Measurements from ENCODE around the gene TIPRL. TPM values are rescaled to one million over a fixed set of nuclear protein-coding genes. Genes with fewer than 3 reads are reported as not detected.
"Not testable (repeated sequence)": the region's sequence is repeated elsewhere in the genome, so short reads cannot be mapped to it uniquely, and the experiment has no call there.

Gene TIPRL
- total and polyA plus RNA-seq, 2 donors: 29.5 to 39.3 TPM

DNA sequence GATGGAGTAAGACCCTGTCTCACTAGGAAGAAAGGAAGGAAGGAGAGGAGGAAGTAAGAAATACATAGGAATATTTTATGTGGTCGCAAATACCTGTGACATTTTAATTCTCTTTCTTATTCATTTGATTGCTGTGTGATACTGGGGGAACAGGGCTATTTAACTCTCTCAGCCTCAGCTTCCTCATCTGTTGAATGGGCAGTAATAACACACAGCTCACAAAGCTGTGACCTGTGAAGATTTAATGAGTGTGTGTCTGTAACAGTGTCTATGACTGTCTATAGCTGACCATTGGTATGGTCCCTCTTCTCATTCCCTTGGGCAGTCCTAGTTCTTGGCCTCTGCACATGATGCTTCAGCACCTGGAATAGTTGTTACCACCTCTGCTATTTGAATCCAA lies 28.5 kb upstream of the TIPRL start:
- no peak overlapping the region for H3K4me3 ChIP-seq (ENCODE audit: low read length in 2 of 2)
- DNase-seq (ENCODE audit: low read depth in 6 of 9, low spot score in 9 of 9): no peak
- WGBS: 97% methylated on average over 1 of the region's 1 CpG
- no peaks in the 10 kb centered on the region for H3K27me3 ChIP-seq (ENCODE audit: control insufficient read depth in 2 of 2, insufficient read depth in 1 of 2, low read length in 1 of 2)
- no peaks in the 10 kb centered on the region for H3K36me3 ChIP-seq (ENCODE audit: control insufficient read depth in 2 of 2, insufficient read depth in 2 of 2, low read length in 1 of 2)
- no peaks in the 10 kb centered on the region for H3K9me3 ChIP-seq (ENCODE audit: control insufficient read depth in 2 of 2, insufficient read depth in 1 of 2, low read length in 1 of 2)
- H3K27ac ChIP-seq (ENCODE audit: low read depth in 1 of 2, low read length in 1 of 2): no peak overlapping the region
- H3K4me1 ChIP-seq (ENCODE audit: control insufficient read depth in 2 of 2, insufficient read depth in 2 of 2, low read length in 2 of 2): no peaks in the 10 kb centered on the region

DNA sequence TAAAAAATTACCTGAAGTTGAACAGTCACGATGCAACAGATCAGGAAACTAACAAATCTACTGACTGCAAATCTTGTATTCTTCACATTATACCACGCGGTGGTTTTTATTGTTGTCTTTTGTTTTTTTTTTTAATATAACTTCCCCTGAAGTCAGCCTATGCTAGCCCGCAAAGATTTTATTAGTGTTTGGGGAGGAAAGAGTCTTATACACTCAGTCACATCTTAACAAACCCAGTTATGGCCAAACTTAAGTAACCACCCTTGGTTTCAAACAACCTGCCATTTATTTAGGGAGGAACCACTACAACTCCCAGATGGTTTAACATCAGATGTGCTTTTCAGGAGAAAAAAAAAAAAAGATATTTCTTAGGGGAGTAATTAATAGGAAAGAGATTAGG lies 26.8 kb upstream of the TIPRL start:
- DNase-seq (ENCODE audit: low read depth in 6 of 9, low spot score in 9 of 9): no peak
- Histone ChIP-seq H3K9me3 (ENCODE audit: control insufficient read depth in 2 of 2, insufficient read depth in 1 of 2, low read length in 1 of 2) (no peaks in the 10 kb centered on the region), H3K36me3 (ENCODE audit: control insufficient read depth in 2 of 2, insufficient read depth in 2 of 2, low read length in 1 of 2) (no peaks in the 10 kb centered on the region), H3K4me3 (ENCODE audit: low read length in 2 of 2) (no peak overlapping the region), H3K27me3 (ENCODE audit: control insufficient read depth in 2 of 2, insufficient read depth in 1 of 2, low read length in 1 of 2) (no peaks in the 10 kb centered on the region), H3K27ac (ENCODE audit: low read depth in 1 of 2, low read length in 1 of 2) (no peak overlapping the region), H3K4me1 (ENCODE audit: control insufficient read depth in 2 of 2, insufficient read depth in 2 of 2, low read length in 2 of 2) (no peaks in the 10 kb centered on the region)
- WGBS: 97% methylated on average over 4 of the region's 4 CpGs

- not testable (repeated sequence) for H3K27me3 ChIP-seq (ENCODE audit: control insufficient read depth in 2 of 2, insufficient read depth in 1 of 2, low read length in 1 of 2); H3K4me3 ChIP-seq (ENCODE audit: low read length in 2 of 2); H3K9me3 ChIP-seq (ENCODE audit: control insufficient read depth in 2 of 2, insufficient read depth in 1 of 2, low read length in 1 of 2); H3K4me1 ChIP-seq (ENCODE audit: control insufficient read depth in 2 of 2, insufficient read depth in 2 of 2, low read length in 2 of 2); H3K36me3 ChIP-seq (ENCODE audit: control insufficient read depth in 2 of 2, insufficient read depth in 2 of 2, low read length in 1 of 2); H3K27ac ChIP-seq (ENCODE audit: low read depth in 1 of 2, low read length in 1 of 2); DNase-seq (ENCODE audit: low read depth in 6 of 9, low spot score in 9 of 9)
- 59% methylated on average over 4 of the region's 4 CpGs for WGBS
Observed at GRCh38 chr1:168154707-168155106, 24.1 kb upstream of the TIPRL start.

- Histone ChIP-seq H3K36me3 (ENCODE audit: control insufficient read depth in 2 of 2, insufficient read depth in 2 of 2, low read length in 1 of 2) (no peaks in the 10 kb centered on the region), H3K4me3 (ENCODE audit: low read length in 2 of 2) (no peak overlapping the region), H3K9me3 (ENCODE audit: control insufficient read depth in 2 of 2, insufficient read depth in 1 of 2, low read length in 1 of 2) (no peaks in the 10 kb centered on the region), H3K27me3 (ENCODE audit: control insufficient read depth in 2 of 2, insufficient read depth in 1 of 2, low read length in 1 of 2) (no peaks in the 10 kb centered on the region), H3K27ac (ENCODE audit: low read depth in 1 of 2, low read length in 1 of 2) (no peak overlapping the region), H3K4me1 (ENCODE audit: control insufficient read depth in 2 of 2, insufficient read depth in 2 of 2, low read length in 2 of 2) (no peaks in the 10 kb centered on the region)
- 66% methylated on average over 4 of the region's 4 CpGs for WGBS
- DNase-seq (ENCODE audit: low read depth in 6 of 9, low spot score in 9 of 9): no peak
Observed at GRCh38 chr1:168155910-168156309, 22.9 kb upstream of the TIPRL start.

- no peaks in the 10 kb centered on the region for H3K27me3 ChIP-seq (ENCODE audit: control insufficient read depth in 2 of 2, insufficient read depth in 1 of 2, low read length in 1 of 2)
- H3K36me3 ChIP-seq (ENCODE audit: control insufficient read depth in 2 of 2, insufficient read depth in 2 of 2, low read length in 1 of 2): no peaks in the 10 kb centered on the region
- H3K4me3 ChIP-seq (ENCODE audit: low read length in 2 of 2): no peak overlapping the region
- DNase-seq (ENCODE audit: low read depth in 6 of 9, low spot score in 9 of 9): no peak
- H3K4me1 ChIP-seq (ENCODE audit: control insufficient read depth in 2 of 2, insufficient read depth in 2 of 2, low read length in 2 of 2): no peaks in the 10 kb centered on the region
- H3K27ac ChIP-seq (ENCODE audit: low read depth in 1 of 2, low read length in 1 of 2): no peak overlapping the region
- no peaks in the 10 kb centered on the region for H3K9me3 ChIP-seq (ENCODE audit: control insufficient read depth in 2 of 2, insufficient read depth in 1 of 2, low read length in 1 of 2)
Observed at GRCh38 chr1:168157638-168158037, 21.1 kb upstream of the TIPRL start.

DNA sequence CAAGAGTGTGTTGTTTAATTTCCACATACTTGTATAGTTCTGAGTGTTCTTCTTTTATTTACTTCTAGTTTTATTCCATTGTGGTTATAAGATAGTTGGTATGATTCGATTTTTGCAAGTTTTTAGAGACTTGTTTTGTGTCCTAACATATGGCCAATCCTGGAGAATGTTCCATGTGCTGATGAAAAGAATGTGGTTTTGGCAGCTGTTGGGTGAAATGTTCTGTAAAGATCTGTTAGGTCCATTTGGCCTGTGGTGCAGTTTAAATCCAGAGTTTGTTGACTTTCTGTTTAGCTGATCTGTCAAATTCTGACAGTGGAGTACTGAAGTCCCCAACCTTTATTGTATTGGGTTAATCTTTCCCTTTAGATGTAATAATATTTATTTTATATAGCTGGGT lies 19.5 kb upstream of the TIPRL start:
- no peaks in the 10 kb centered on the region for H3K36me3 ChIP-seq (ENCODE audit: control insufficient read depth in 2 of 2, insufficient read depth in 2 of 2, low read length in 1 of 2)
- no peaks in the 10 kb centered on the region for H3K9me3 ChIP-seq (ENCODE audit: control insufficient read depth in 2 of 2, insufficient read depth in 1 of 2, low read length in 1 of 2)
- WGBS: 91% methylated on average over 1 of the region's 1 CpG
- no peak overlapping the region for H3K4me3 ChIP-seq (ENCODE audit: low read length in 2 of 2)
- DNase-seq (ENCODE audit: low read depth in 6 of 9, low spot score in 9 of 9): no peak
- no peak overlapping the region for H3K27ac ChIP-seq (ENCODE audit: low read depth in 1 of 2, low read length in 1 of 2)
- no peaks in the 10 kb centered on the region for H3K4me1 ChIP-seq (ENCODE audit: control insufficient read depth in 2 of 2, insufficient read depth in 2 of 2, low read length in 2 of 2)
- no peaks in the 10 kb centered on the region for H3K27me3 ChIP-seq (ENCODE audit: control insufficient read depth in 2 of 2, insufficient read depth in 1 of 2, low read length in 1 of 2)

DNA sequence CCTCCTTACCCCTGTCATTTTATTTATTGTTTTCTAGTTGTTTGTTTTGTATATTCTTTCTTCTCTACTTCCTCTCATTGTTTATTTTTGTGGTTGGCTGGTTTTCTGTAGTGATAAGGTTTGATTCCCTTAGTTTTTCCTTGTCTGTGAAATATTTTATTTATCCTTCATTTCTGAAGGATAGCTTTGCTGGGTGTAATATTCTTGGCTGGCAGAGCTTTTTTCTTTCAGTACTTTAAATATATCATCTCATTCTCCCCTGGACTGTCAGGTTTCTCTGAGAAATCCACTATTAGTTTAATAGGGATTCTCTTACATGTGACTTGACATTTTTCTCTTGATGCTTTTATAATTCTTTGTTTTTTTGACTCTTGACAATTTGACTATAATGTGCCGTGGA lies 18.8 kb upstream of the TIPRL start:
- Histone ChIP-seq H3K4me1 (ENCODE audit: control insufficient read depth in 2 of 2, insufficient read depth in 2 of 2, low read length in 2 of 2) (peaks cover 0 to 5% of the 10 kb centered on the region in 2 donors), H3K9me3 (ENCODE audit: control insufficient read depth in 2 of 2, insufficient read depth in 1 of 2, low read length in 1 of 2) (no peaks in the 10 kb centered on the region), H3K4me3 (ENCODE audit: low read length in 2 of 2) (no peak overlapping the region), H3K27me3 (ENCODE audit: control insufficient read depth in 2 of 2, insufficient read depth in 1 of 2, low read length in 1 of 2) (no peaks in the 10 kb centered on the region), H3K27ac (ENCODE audit: low read depth in 1 of 2, low read length in 1 of 2) (no peak overlapping the region), H3K36me3 (ENCODE audit: control insufficient read depth in 2 of 2, insufficient read depth in 2 of 2, low read length in 1 of 2) (no peaks in the 10 kb centered on the region)
- 100% methylated on average over 1 of the region's 1 CpG for WGBS
- DNase-seq (ENCODE audit: low read depth in 6 of 9, low spot score in 9 of 9): no peak

- DNase-seq (ENCODE audit: low read depth in 6 of 9, low spot score in 9 of 9): no peak
Observed at GRCh38 chr1:168161459-168161858, 17.3 kb upstream of the TIPRL start.

GRCh38 chr1:168163670-168164069 lies 15.1 kb upstream of the TIPRL start:
- peaks cover 0 to 5% of the 10 kb centered on the region in 2 donors for H3K4me1 ChIP-seq (ENCODE audit: control insufficient read depth in 2 of 2, insufficient read depth in 2 of 2, low read length in 2 of 2)
- no peaks in the 10 kb centered on the region for H3K36me3 ChIP-seq (ENCODE audit: control insufficient read depth in 2 of 2, insufficient read depth in 2 of 2, low read length in 1 of 2)
- H3K27me3 ChIP-seq (ENCODE audit: control insufficient read depth in 2 of 2, insufficient read depth in 1 of 2, low read length in 1 of 2): no peaks in the 10 kb centered on the region
- DNase-seq (ENCODE audit: low read depth in 6 of 9, low spot score in 9 of 9): no peak
- no peak overlapping the region for H3K27ac ChIP-seq (ENCODE audit: low read depth in 1 of 2, low read length in 1 of 2)
- H3K4me3 ChIP-seq (ENCODE audit: low read length in 2 of 2): no peak overlapping the region
- WGBS: 23% methylated on average over 3 of the region's 3 CpGs
- H3K9me3 ChIP-seq (ENCODE audit: control insufficient read depth in 2 of 2, insufficient read depth in 1 of 2, low read length in 1 of 2): no peaks in the 10 kb centered on the region

More at GRCh38 chr1:168161459-168161858, 17.3 kb upstream of the TIPRL start:
- no peaks in the 10 kb centered on the region for H3K27me3 ChIP-seq (ENCODE audit: control insufficient read depth in 2 of 2, insufficient read depth in 1 of 2, low read length in 1 of 2)
- H3K27ac ChIP-seq (ENCODE audit: low read depth in 1 of 2, low read length in 1 of 2): no peak overlapping the region
- no peaks in the 10 kb centered on the region for H3K36me3 ChIP-seq (ENCODE audit: control insufficient read depth in 2 of 2, insufficient read depth in 2 of 2, low read length in 1 of 2)
- peaks cover 0 to 5% of the 10 kb centered on the region in 2 donors for H3K4me1 ChIP-seq (ENCODE audit: control insufficient read depth in 2 of 2, insufficient read depth in 2 of 2, low read length in 2 of 2)
- H3K4me3 ChIP-seq (ENCODE audit: low read length in 2 of 2): no peak overlapping the region
- 85% methylated on average over 2 of the region's 2 CpGs for WGBS
- H3K9me3 ChIP-seq (ENCODE audit: control insufficient read depth in 2 of 2, insufficient read depth in 1 of 2, low read length in 1 of 2): no peaks in the 10 kb centered on the region

DNA sequence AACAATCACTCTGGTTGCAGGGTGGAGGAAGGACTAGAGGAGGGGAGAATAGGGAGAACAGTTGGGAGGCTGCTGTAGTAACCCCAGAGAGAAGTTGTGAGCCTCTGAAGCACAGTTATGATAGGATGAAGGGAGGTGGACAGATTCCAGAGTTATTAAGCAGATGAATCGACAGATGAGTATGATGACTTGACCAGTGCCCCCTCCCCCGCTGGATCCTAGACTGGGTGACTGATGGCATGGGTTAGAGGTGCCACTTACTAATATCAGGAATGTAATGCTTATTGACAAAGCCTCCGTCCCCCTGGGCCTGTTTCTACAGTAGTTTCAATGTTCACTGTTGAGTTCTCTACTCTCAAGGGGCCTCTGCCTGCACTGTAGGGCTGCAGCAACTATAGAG lies 14.0 kb upstream of the TIPRL start:
- 98% methylated on average over 3 of the region's 3 CpGs for WGBS
- DNase-seq (ENCODE audit: low read depth in 6 of 9, low spot score in 9 of 9): peak in 1 of 9 donors; percentile 31

More for the DNA sequence above, 14.0 kb upstream of the TIPRL start:
- H3K27me3 ChIP-seq (ENCODE audit: control insufficient read depth in 2 of 2, insufficient read depth in 1 of 2, low read length in 1 of 2): no peaks in the 10 kb centered on the region
- H3K27ac ChIP-seq (ENCODE audit: low read depth in 1 of 2, low read length in 1 of 2): no peak overlapping the region
- peaks cover 0 to 5% of the 10 kb centered on the region in 2 donors for H3K4me1 ChIP-seq (ENCODE audit: control insufficient read depth in 2 of 2, insufficient read depth in 2 of 2, low read length in 2 of 2)
- no peaks in the 10 kb centered on the region for H3K9me3 ChIP-seq (ENCODE audit: control insufficient read depth in 2 of 2, insufficient read depth in 1 of 2, low read length in 1 of 2)
- no peaks in the 10 kb centered on the region for H3K36me3 ChIP-seq (ENCODE audit: control insufficient read depth in 2 of 2, insufficient read depth in 2 of 2, low read length in 1 of 2)
- H3K4me3 ChIP-seq (ENCODE audit: low read length in 2 of 2): no peak overlapping the region
